Stimulated activated CD4-positive, alpha-beta T cell treated with anti-CD3 and anti-CD28 coated beads, Interleukin-1b, Interleukin-23, amount 100 ng/mL, for 48 hours (primary cell): ENCODE results near the gene TMEM231.
"Not testable (repeated sequence)": the region's sequence is repeated elsewhere in the genome, so short reads cannot be mapped to it uniquely, and the experiment has no call there.

ENCODE experiments used
- DNase-seq: peaks from one replicate; pipeline ENCODE4 v3.0.0-alpha.2; 2020

TMEM231 gene

GRCh38 chr16:75529056-75529905 lies 26.8 kb downstream of the TMEM231 start:
- DNase-seq = no peak

- DNase-seq = no peak
Measured at GRCh38 chr16:75527825-75528299, 28.2 kb downstream of the TMEM231 start.

DNA sequence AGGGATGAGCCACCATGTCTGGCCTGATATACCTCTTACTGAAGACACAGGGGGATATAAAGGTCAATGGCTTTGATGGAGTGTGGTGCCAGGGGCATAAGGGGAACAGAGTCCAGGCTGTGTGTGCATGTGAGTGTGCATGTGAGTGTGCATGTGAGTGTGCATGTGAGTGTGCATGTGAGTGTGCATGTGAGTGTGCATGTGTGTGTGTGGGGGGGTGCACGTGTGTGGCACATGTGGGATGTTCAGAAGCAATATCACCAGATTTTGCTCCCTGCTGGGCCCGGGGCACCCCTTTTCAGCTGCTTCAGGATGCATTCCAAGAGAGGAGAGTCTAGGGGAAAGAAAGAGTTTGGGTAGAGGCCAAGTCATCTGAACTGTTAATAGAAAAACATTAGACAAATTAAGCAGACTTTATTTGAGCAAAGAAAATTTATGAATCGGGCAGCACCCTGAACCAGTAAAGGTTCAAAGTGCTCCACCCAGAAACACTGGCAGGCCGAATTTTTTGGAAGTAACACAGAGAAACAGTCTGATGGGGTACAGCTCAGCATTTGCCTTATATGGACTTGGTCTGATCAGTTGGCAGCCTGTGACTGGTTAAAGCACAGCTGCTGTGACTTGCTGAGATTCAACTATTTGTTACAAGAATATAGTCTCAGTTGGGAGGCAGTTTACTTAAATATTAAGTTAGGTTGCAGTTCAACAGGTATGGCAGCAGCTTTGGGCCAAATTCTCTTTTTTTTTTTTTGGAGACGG lies 29.8 kb downstream of the TMEM231 start:
- no peak for DNase-seq

GRCh38 chr16:75519175-75519574 lies 36.9 kb downstream of the TMEM231 start:
- DNase-seq = no peak

GRCh38 chr16:75516189-75516966 lies 39.7 kb downstream of the TMEM231 start:
- DNase-seq = peak; percentile 11

- DNase-seq = no peak
Measured at GRCh38 chr16:75514296-75514695, 41.8 kb downstream of the TMEM231 start.

- DNase-seq = no peak
Measured at GRCh38 chr16:75506574-75506973, 49.5 kb downstream of the TMEM231 start.

GRCh38 chr16:75506107-75506506 lies 49.9 kb downstream of the TMEM231 start:
- no peak for DNase-seq

DNA sequence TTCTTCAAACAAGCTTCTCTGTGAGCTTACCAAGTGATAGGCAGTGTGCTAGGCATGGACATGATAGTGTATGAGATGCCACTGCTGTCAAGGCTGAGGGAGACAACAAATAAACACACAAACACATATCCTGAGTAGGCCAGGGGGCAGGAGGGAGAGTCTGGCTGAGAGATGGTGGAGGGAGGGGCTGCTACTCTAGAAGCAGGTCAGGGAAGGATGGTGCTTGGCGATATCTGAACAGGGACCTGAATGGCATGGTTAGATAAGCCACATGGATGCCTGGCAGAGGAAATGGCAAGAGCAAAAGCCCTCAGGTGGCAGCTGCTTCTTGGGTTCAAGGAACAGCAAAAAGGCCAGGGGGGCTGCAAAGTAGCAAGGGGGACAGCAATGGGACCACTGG lies 52.3 kb downstream of the TMEM231 start:
- DNase-seq = no peak

DNA sequence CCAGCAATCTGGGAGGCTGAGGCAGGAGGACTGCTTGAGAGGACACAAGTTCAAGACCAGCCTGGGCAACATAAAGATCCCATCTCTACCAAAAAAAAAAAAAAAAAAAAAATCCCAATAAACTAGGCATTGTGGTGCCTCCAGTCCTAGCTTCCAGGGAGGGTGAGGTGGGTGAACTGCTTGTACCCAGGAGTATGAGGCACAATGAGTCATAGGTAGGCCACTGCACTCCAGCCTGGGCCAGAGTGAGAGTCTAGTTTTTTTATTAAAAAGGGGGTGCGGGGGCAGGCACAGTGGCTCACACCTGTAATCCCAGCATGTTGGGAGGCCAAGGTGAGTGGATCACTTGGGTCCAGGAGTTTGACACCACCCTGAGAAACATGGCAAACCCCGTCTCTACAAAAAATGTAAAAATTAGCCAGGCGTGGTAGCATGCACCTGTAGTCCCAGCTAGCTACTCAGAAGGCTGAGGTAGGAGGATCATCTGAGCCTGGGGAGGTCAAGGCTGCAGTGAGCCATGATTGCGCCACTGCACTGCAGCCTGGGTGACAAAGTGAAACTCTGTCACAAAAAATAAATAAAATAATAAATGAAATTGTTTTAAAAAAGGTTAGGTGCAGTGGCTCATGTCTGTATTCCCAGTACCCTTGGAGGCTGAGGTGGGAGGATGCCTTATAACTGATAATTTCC lies 53.0 kb downstream of the TMEM231 start:
- DNase-seq = no peak

- DNase-seq = not testable (repeated sequence)
Measured at GRCh38 chr16:75501820-75502219, 54.2 kb downstream of the TMEM231 start.

DNA sequence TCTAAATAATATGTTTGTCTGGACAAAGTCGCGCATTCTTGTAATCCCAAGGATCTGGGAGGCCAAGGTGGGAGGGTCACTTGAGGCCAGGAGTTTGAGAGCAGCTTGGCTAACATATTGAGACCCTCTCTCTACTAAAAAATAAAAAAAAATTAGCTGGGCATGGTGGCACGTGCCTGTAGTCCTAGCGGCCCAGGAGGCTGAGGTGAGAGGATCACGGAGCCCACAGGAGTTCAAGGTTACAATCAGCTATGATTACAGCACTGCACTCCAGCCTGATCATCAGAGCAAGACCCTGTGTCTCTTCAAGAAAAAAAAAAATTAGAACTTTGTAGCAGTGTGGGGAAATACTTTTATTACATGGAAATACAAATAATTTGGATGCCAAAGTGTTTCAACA lies 54.7 kb downstream of the TMEM231 start:
- no peak for DNase-seq

DNA sequence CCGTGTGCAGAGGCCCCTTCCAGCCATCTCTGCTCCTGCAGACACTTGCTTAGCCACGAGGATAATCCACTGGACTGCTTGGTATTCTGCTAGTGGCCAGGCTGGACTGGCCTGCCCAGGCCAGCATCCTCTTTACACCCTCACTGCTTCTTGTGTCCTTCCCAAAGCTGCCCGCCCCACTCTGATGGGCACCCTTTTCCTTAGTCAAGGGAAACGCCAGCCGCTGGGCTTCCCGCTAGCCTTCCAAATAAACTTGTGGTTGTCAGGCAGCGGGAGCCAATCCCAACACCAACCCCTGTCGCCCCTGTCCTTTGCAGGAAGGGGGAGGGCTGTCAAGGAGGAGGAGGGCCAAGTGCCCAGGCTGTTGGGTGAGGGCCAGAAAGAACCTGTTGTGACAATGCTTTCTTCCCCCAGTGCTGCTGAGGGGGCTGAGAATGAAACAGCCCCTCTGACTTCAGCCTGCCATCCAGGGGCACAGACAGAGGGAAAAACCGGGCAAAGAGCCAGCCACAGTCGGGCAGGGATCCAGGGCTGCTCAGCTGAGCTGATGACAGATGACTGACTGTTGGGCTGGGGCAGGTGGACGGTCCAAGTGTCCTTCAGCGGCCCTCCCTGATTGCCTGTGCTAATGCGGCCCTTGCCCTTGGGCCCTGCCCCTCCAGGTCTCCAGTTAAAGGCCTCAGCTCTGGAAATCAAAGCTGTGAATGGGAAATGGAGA lies 57.3 kb downstream of the TMEM231 start:
- not testable (repeated sequence) for DNase-seq

GRCh38 chr16:75497558-75497957 lies 58.5 kb downstream of the TMEM231 start:
- no peak for DNase-seq

- no peak for DNase-seq
Measured at GRCh38 chr16:75495076-75495674, 60.9 kb downstream of the TMEM231 start, which contains the start of gene CHST6. CHST6 (minus strand) TSS chr16:75495441; CDS start chr16:75479828, 15,613 bp downstream.

DNA sequence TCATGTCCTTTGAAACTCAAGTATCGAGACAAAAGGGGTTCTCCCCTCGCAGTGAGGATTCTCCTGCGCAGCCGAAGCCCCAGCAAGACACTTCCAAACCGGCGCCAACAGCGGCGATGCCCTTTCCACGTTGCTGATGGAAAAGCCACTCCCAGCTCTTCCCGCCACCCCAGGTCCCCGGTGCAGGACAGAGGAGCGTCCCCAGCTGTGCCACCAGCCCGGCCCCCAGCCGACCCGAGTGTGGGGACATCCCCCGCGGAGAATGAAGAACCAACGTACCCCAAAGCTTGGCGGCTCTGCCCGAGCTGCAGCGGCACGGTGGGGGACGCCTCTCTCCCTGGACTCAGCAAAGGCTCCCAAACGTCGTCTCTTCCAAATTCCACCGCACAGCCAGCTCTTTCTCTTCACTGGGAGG lies 61.4 kb downstream of the TMEM231 start:
- no peak for DNase-seq

GRCh38 chr16:75494184-75494583 lies 61.9 kb downstream of the TMEM231 start:
- DNase-seq = no peak

DNA sequence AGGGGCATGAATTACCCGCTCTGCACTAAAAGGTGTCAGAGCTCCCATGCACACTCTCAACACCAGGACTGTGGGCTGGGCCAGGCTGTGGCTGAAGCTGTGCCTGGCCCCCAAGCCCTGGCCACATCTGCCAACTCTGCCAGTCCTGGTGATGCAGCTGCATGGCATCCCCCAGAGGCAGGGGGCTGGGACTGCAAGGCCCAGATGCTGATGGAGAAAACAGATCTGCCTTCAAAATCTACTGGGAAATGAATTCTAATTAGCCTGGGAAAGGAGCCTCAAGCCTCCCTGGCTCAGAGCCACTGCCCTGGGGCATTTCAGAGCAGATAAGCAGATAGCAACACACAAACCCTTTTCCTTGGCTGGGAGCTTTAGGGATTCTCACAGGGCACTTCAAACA lies 64.2 kb downstream of the TMEM231 start:
- no peak for DNase-seq

- DNase-seq = no peak
Measured at GRCh38 chr16:75488322-75488721, 67.7 kb downstream of the TMEM231 start.
